ENCODE data around the gene DLEC1.

GRCh38 chr3:38125305-38126120, 86.5 kb downstream of the DLEC1 start:
- TF ChIP-seq CTCF (IDR thresholded peaks at IDR 0.05) (no peak), POLR2A (IDR thresholded peaks at IDR 0.05) (no peak)

Measured in lower leg skin (tissue), 3 donors.